GM13977 (cell line): ENCODE results near the gene SMPD1.
"Not testable (repeated sequence)": the region's sequence is repeated elsewhere in the genome, so short reads cannot be mapped to it uniquely, and the experiment has no call there.

Source experiments
- DNase-seq: peaks from one replicate; pipeline ENCODE4 v3.0.0; 2012; ENCODE audit warnings: low spot score
- CTCF ChIP-seq: IDR thresholded peaks from 2 replicates; pipeline ENCODE4 v1.5.1; 2012; ENCODE audit warnings: mild to moderate bottlenecking, control low read depth; ENCODE audit not compliant: insufficient read depth; ENCODE audit errors: extremely low read depth, missing control alignments
- in situ Hi-C: fragments of 300-500 bp; cut with MboI; formaldehyde crosslinking; loops from one replicate; pipeline ENCODE4 v1.12.0; 2022; ENCODE audit warnings: low sequenced_read_pairs, low pct_unique_long_range_greater_than_20kb, mixed read lengths, inconsistent platforms; ENCODE audit not compliant: unreplicated experiment

The SMPD1 gene

GRCh38 chr11:6388748-6389147 is 1.5 kb upstream of the SMPD1 start:
- TF ChIP-seq CTCF, result no peak
- in situ Hi-C loops, result loop anchor here (10.0 kb wide), 1 partner anchor 56 kb away; the partner anchor contains the start of gene HPX

GRCh38 chr11:6390718-6391469 is 620 bp downstream of the SMPD1 start:
- no peak for DNase-seq
- TF ChIP-seq CTCF, result no peak
- in situ Hi-C loops, result no loop called here

More at GRCh38 chr11:6388748-6389147, 1.5 kb upstream of the SMPD1 start:
- no peak for DNase-seq

- no peak for DNase-seq
- TF ChIP-seq CTCF, result no peak
- in situ Hi-C loops, result no loop called here
These were observed 1.4 kb downstream of the SMPD1 start for GRCh38 chr11:6391537-6392134.

GRCh38 chr11:6392251-6392650 is 2.0 kb downstream of the SMPD1 start:
- DNase-seq, in situ Hi-C loops: not testable (repeated sequence)

- in situ Hi-C loops, result no loop called here
- no peak for DNase-seq
- no peak for TF ChIP-seq CTCF
These were observed 3.9 kb downstream of the SMPD1 start for GRCh38 chr11:6393989-6394670.

- no peak for TF ChIP-seq CTCF
- DNase-seq, result no peak
- in situ Hi-C loops, result no loop called here
These were observed 5.3 kb downstream of the SMPD1 start for GRCh38 chr11:6395470-6396060.

GRCh38 chr11:6397156-6397555 is 6.9 kb downstream of the SMPD1 start:
- no peak for DNase-seq
- in situ Hi-C loops, result no loop called here

More at GRCh38 chr11:6397156-6397555, 6.9 kb downstream of the SMPD1 start:
- TF ChIP-seq CTCF, result no peak
